GM19023 (cell line): ENCODE data around the gene COL5A1.

Experiments
- ATAC-seq: cut with Tn5 transposase; IDR thresholded peaks from one replicate; pipeline ENCODE4 v1.9.1; 2021; ENCODE audit warnings: mild to moderate bottlenecking, moderate library complexity; ENCODE audit not compliant: unreplicated experiment

Gene COL5A1

DNA sequence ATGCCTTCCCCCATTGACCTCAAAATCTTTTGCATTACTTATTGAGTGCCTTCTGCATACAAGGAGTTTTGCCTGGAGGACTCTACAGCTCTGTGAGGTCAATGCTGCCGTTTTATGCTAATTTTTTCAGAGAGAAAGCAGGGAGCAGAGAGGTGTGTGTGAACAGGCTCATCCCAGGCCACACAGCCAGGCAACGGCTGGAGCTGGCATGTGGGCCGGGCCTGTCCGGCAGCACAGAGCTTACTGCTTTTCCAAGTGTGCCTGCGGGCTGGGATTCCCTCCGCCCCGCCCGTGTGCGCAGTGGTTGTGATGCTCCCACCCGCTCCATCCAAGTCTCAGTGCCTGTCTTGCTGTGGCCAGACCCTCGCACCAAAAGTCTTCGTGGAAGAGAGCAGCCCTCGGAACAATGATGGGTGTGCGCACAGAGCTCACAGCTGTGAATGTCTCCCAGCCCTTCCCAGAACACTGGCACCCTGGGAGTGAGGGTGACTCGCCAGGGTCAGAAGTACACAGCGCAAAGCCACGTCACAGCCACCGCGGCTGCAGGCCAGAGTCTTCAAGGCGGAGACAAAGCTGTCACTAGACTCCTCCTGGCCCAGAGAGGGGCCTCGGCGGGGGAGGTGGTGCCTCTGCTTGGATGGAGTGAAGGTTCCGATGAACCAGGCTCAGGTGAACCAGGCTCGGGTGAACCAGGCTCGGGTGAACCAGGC lies 82.8 kb downstream of the COL5A1 start:
- ATAC-seq = no peak

GRCh38 chr9:134724912-134725604 lies 83.5 kb downstream of the COL5A1 start:
- ATAC-seq = no peak

- ATAC-seq = no peak
These were observed 84.0 kb downstream of the COL5A1 start for GRCh38 chr9:134725605-134725940.

DNA sequence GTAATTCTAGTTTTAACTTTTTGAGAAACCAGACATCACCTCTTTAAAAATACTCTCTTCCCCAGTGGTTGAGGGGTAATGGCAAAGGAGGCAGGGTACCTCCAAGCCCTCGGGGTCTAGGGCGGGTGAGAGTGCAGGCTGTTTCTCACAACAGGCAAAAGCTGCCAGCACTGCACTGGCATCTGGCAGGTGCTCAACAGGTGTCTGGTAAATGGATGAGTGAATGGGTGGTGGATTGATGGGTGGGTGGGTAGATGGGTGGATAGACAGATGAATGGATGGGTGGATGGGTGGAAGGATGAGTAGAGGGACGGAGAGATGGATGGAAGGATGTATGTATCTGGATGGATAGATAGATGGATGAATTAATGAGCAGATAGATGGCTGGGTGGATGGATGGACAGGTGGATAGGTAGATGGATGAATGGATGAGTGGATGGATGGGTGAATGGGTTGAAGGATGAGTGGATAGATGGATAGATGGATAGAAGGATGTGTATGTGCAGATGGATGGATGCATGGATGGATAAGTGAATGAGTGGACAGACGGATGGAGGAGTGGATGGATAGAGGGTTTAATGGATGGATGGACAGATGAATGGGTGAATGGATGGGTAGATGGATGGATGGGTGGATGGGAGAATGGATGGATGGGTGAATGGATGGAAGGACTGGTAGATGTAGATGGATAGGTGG lies 84.6 kb downstream of the COL5A1 start:
- no peak for ATAC-seq

- no peak for ATAC-seq
These were observed 85.1 kb downstream of the COL5A1 start for GRCh38 chr9:134726722-134727034.

DNA sequence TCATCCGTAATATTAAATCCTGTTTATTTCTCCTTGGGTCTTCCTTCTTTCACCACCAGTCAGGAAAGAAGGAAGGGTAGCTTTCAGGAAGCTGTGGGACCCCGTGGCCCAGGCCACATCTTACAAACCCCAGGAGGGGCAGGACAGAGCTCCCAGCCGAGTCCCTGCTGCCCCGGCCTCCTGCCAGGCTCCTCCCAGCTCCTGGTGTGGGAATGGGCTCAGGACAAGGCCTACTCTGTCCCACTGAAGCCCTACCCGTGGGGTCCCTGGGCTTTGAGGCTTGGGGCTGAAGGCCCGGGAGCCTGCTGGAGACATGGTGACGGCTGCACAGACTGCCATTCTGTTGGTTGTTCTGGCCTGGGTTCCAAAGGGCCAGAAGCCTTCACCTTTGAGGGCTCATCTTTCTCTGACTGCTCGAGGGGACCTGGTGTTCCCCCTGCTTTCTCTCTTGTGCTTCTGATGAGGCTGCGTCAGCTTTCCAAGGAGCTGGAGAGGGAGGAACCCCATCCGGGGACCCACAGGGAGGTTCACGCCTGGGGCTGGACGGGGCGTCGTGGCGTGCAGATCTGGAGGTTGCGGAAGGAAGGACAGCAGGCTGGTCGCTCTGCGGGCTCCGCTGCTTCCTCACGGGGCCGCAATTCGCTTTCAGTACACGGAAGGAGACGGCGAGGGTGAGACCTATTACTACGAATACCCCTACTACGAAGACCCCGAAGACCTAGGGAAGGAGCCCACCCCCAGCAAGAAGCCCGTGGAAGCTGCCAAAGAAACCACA lies 86.6 kb downstream of the COL5A1 start:
- ATAC-seq = no peak

GRCh38 chr9:134728801-134729495 lies 87.3 kb downstream of the COL5A1 start:
- ATAC-seq = no peak

DNA sequence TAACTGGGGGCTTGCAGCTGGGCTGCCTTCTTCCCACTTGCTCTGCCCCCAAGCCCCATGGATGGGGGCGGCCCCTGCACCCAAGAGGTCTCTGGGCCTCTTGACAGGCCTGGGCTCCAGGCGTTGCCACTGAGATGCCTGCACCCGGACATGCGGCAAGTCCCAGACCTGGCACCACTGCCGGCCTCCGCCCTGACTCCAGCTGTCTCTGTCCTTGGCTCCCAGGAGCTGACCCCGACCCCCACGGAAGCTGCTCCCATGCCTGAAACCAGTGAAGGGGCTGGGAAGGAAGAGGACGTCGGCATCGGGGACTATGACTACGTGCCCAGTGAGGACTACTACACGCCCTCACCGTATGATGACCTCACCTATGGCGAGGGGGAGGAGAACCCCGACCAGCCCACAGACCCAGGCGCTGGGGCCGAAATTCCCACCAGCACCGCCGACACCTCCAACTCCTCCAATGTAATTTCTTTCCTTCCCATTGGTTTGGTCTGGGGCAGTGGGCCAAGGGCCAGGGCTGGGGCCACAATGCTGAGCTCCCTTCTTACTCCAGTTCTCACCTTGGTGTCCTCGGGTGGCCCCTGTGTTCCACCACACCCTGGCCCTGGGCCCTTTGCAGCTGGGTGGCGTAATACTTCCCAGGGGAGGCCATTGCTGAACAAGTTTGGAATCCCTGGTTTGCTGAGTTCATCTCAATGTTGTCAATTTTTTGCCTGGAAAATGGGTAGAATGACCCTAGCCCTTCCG lies 88.6 kb downstream of the COL5A1 start:
- ATAC-seq = no peak

- no peak for ATAC-seq
These were observed 89.3 kb downstream of the COL5A1 start for GRCh38 chr9:134730761-134731496.

GRCh38 chr9:134731497-134732391 lies 90.1 kb downstream of the COL5A1 start:
- no peak for ATAC-seq

DNA sequence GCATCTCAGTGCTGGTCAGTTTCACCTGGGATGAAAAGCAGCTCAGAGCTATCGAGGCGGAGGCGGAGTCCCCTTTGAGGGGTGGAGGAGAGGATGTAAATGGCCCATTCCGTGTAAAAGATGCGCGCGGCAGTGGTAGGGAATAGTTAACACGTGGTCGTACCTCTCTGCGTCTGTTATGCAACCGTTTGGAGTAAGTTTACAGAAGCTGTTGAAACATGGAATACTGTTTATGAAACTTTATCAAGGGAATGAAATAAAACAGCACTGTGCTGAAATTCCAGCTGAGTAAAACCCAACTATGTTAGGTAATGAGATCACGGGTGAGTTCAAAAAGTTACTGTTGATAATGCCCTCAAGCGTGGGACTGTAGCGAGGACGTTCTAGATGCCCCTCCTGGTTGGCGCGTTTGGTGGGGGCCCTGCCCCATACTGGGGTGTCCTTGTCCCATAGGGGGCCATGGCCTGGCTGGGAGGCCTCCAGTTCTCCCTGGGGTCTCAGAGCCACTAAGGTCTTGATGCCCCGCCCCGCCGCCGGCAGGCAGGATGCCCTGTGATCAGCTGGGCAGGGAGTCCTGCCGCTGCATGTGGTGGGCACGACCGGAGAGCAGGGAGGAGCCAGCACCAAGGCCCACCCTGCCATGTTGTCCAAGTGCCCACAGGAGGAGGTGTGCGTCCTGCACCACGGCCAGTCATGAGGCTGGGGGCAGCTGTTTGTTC lies 90.9 kb downstream of the COL5A1 start:
- ATAC-seq = no peak

DNA sequence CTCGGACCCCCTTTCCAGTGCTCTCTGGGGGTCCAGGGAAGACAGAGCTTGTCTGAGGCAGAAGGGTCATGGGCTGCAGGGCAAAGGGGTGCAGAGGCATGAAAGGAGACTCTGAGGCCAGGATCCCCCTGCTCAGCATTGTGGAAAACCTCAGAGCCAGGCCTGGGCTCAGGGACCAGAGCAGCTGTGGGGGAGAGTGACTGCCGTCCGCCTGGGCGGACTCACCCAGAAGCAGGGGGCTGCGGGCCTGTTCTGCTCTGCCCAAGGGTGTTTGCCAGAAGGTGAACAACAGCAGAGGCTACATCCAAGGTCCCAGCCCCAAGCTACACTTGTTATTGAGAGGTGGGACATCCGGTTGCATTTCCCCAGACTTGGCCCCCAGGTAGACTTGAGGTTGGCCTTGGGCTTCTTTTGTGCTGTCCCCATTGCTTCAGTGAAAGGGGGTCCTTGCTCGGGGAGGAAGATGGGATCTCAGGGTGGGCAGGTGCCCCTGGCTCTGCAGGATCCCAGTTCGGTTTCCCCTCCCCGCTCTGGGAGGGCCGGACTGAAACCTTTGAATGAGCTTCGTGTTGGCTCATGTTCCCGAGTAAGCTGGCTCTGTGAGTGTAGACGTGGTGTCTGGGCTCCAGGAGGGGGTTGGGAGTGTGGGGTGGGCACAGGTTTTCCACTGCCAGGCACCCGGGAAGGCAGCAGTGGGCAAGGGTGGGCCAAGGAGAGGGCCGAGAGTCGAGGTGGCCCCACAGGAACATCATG lies 92.1 kb downstream of the COL5A1 start:
- no peak for ATAC-seq

DNA sequence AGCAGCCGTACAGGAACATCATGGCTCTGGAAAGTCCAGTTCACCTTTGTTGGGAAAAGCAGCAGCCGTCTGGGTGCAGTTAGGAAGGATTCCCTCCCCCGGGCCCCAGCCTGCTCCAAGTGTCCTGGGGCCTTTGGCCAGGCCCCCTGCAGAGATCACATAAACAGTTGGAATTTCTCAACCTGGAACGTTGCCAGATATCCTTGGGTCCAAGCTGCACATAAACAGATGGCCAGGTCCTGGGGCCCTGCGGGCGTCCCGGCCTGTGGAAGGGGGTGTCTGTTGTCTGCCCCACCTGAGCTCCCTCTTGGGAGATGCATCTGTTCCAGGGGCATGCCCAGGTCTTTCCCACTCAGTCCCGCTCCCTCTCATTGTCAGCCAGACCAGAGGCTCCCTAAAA lies 92.7 kb downstream of the COL5A1 start:
- no peak for ATAC-seq

- ATAC-seq = no peak
These were observed 94.0 kb downstream of the COL5A1 start for GRCh38 chr9:134735441-134736175.

DNA sequence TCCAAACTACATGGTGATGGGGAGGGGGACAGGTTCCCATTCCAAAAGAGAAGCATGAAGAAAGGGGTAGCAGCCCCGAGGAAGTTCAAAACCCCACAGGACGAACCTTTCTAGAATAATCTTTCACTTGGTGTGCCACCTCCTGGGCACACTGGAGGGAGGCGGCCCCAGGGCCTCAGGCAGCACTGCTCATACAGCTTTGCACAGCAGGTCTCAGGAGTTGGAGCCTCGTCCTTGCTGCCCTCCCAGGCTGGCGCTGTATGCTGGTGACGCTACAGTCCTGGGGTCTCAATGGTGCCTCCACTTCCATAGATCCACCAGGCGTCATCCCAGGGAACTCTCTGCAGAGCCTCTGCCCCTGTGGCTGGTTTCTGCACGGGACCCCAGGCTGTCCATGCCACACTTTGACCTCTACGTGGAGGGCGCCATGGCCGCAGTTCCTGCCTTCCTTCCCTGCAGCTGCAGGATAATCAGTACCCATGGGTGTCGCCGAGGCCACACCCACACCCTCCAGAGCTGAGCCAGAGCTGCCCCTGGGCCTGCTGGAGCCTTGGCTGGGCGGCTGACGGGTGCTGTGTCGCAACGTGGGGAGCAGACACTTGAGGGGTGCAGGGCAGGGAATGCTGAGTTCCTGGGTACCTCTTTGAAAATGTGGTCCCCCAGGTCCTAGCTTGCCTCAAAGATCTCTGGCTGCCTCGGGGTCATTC lies 95.3 kb downstream of the COL5A1 start:
- no peak for ATAC-seq
